HepG2 (cell line): Measurements from ENCODE around the gene CRIM1. TPM values are rescaled to one million over a fixed set of nuclear protein-coding genes. Genes with fewer than 3 reads are reported as not detected.

Experiments
- ATAC-seq: fragments of 200-7000 bp; cut with Tn5 transposase; 3 replicates; pipeline ENCODE4 v1.9.1; 2020; ENCODE audit warnings: mild to moderate bottlenecking, moderate library complexity
- BruUV-seq: library from RNA; stranded (reverse); fragments of 400-500 nt; replicated peaks from 2 replicates; lab custom pipeline; 2021; lab: Mats Ljungman, UMichigan
- CTCF ChIA-PET: fragments of 300-600 bp; formaldehyde crosslinking; extraction: SDS; loops from one replicate; lab custom pipeline; 2021; ENCODE audit warnings: low total read pairs, inconsistent platforms, low intra/inter-chr PET ratio; lab: Yijun Ruan, JAX
- POLR2A ChIA-PET: fragments of 350-600 bp; sonication (Branson Sonifier 250); formaldehyde crosslinking; loops from one replicate; lab custom pipeline; 2020; ENCODE audit warnings: antibody characterized with exemption, inconsistent platforms; lab: Yijun Ruan, JAX
- DNase-seq: peaks from one replicate; pipeline ENCODE4 v3.0.0-alpha.2; 2015; ENCODE audit warnings: low spot score
- FAIRE-seq: peaks from 3 replicates; lab custom pipeline; 2011; peaks lifted over from hg19 to GRCh38; lab: Jason Lieb, UNC
- H2AFZ ChIP-seq: one replicate; pipeline ENCODE4 v1.6.1; 2011; ENCODE audit warnings: low read length, inconsistent platforms
- H3K27ac ChIP-seq: fragments of 300-600 bp; 3 replicates; pipeline ENCODE4 v1.8.0; 2011; ENCODE audit warnings: mixed run types, mild to moderate bottlenecking, mixed read lengths, low read length, inconsistent platforms; ENCODE audit not compliant: insufficient read depth; ENCODE audit errors: extremely low read length
- H3K27me3 ChIP-seq, 2 experiments: fragments of 200-600 bp in 1 of 2; 2 replicates in 1 of 2; 3 replicates in 1 of 2; pipeline versions ENCODE4 v1.6.0 to v1.8.0; 2011; ENCODE audit warnings: low read length in 2 of 2, mild to moderate bottlenecking in 2 of 2, moderate library complexity in 2 of 2, inconsistent platforms in 1 of 2; ENCODE audit not compliant: insufficient read depth in 2 of 2, control insufficient read depth in 1 of 2
- H3K36me3 ChIP-seq, 2 experiments: fragments of 200-600 bp in 1 of 2; replicated peaks in 1 of 2; 2 replicates in 1 of 2; 3 replicates in 1 of 2; pipeline versions ENCODE4 v1.5.1 to v1.8.0; 2011; ENCODE audit warnings: low read length in 2 of 2, inconsistent platforms in 1 of 2; ENCODE audit not compliant: insufficient read depth in 2 of 2, control insufficient read depth in 1 of 2
- H3K4me1 ChIP-seq: 2 replicates; pipeline ENCODE4 v1.5.1; 2012; ENCODE audit warnings: low read length, inconsistent platforms; ENCODE audit not compliant: insufficient read depth
- H3K4me2 ChIP-seq: 2 replicates; pipeline ENCODE4 v1.6.0; 2011; ENCODE audit warnings: low read depth, low read length, inconsistent platforms
- H3K4me3 ChIP-seq, 3 experiments: fragments of 200-600 bp in 1 of 3; sonication (generic), shearing (Covaris generic) in 1 of 3; replicated peaks in 1 of 3; 2 replicates each; pipeline ENCODE4 v1.5.1; 2011 to 2016; ENCODE audit warnings: low read length in 3 of 3, inconsistent platforms in 2 of 3, low read depth in 2 of 3, mild to moderate bottlenecking in 2 of 3, control low read depth in 1 of 3, mixed read lengths in 1 of 3; ENCODE audit not compliant: insufficient read depth in 1 of 3
- H3K79me2 ChIP-seq: one replicate; pipeline ENCODE4 v1.6.1; 2011; ENCODE audit warnings: low read length, inconsistent platforms; ENCODE audit not compliant: insufficient read depth
- H3K9ac ChIP-seq: 2 replicates; pipeline ENCODE4 v1.6.0; 2011; ENCODE audit warnings: mild to moderate bottlenecking, low read depth, low read length, inconsistent platforms; ENCODE audit not compliant: insufficient read depth
- H3K9me3 ChIP-seq: 2 replicates; pipeline ENCODE4 v1.5.1; 2012; ENCODE audit warnings: mild to moderate bottlenecking, low read length
- H4K20me1 ChIP-seq: 2 replicates; pipeline ENCODE4 v1.6.0; 2011; ENCODE audit warnings: inconsistent platforms, mild to moderate bottlenecking, low read length, moderate library complexity; ENCODE audit not compliant: insufficient read depth
- DZIP1 ChIP-seq: sonication (generic); formaldehyde crosslinking; IDR thresholded peaks from 2 replicates; pipeline ENCODE4 v1.5.0; 2020; ENCODE audit warnings: mild to moderate bottlenecking, missing genetic modification reagents
- FOXP4 ChIP-seq: sonication (generic); formaldehyde crosslinking; IDR thresholded peaks from 2 replicates; pipeline ENCODE4 v1.4.0; 2020; ENCODE audit warnings: missing genetic modification reagents
- RBM22 ChIP-seq: fragments of 200-400 bp; formaldehyde crosslinking; optimal IDR thresholded peaks from 2 replicates; pipeline ENCODE3; 2017; ENCODE audit warnings: mild to moderate bottlenecking, low read length, moderate library complexity
- TFDP2 ChIP-seq: sonication (generic); formaldehyde crosslinking; IDR thresholded peaks from 2 replicates; pipeline ENCODE4 v1.4.0; 2020; ENCODE audit warnings: missing genetic modification reagents
- ZNF589 ChIP-seq: sonication (generic); formaldehyde crosslinking; conservative IDR thresholded peaks from 2 replicates; pipeline ENCODE4 v1.8.0; 2022; ENCODE audit warnings: mild to moderate bottlenecking, moderate library complexity, missing genetic modification reagents
- ZNF879 ChIP-seq: sonication (generic); formaldehyde crosslinking; IDR thresholded peaks from 2 replicates; pipeline ENCODE4 v1.8.1; 2023; ENCODE audit warnings: missing genetic modification reagents
- ZNF883 ChIP-seq: sonication (generic); formaldehyde crosslinking; IDR thresholded peaks from 2 replicates; pipeline ENCODE4 v1.5.1; 2020; ENCODE audit warnings: mild to moderate bottlenecking, missing genetic modification reagents; ENCODE audit errors: not compliant biosample characterization
- ZUFSP ChIP-seq: sonication (generic); formaldehyde crosslinking; IDR thresholded peaks from 2 replicates; pipeline ENCODE4 v1.9.0; 2021; ENCODE audit warnings: missing genetic modification reagents, mild to moderate bottlenecking, borderline replicate concordance
- WGBS: methylation state at CpG from one replicate; pipeline ENCODE4 v1.1.6; 2017; ENCODE audit warnings: low lambda C conversion rate; 5-methylcytosine and 5-hydroxymethylcytosine counted together
- in situ Hi-C: cut with HindIII; loops from 2 replicates; pipeline ENCODE4 v1.10.0; 2017; ENCODE audit warnings: low pct_unique_long_range_greater_than_20kb; ENCODE audit not compliant: extremely low pct_ligation_motif_present
- intact Hi-C: fragments of 100-400 bp; cut with micrococcal nuclease; formaldehyde crosslinking; loops from one replicate; pipeline ENCODE4 v1.10.0; 2022; ENCODE audit not compliant: unreplicated experiment
- polyA plus RNA-seq, 8 experiments: library from polyadenylated mRNA; depleted of rRNA in 3 of 8; stranded (reverse) in 7 of 8; unstranded in 1 of 8; fragments of >200 nt; fragmentation: Illumina TruSeq in 4 of 8; extraction: Trizol in 4 of 8; gene quantifications; 2 replicates each; pipeline versions ENCODE4 v1.2.1 to v1.2.3, GENCODE V29; 2011 to 2016; ENCODE audit warnings: low read depth in 4 of 8, missing spikeins in 1 of 8, mixed read lengths in 1 of 8; ENCODE audit not compliant: insufficient read depth in 1 of 8
- total RNA-seq, 5 experiments: library from RNA; depleted of rRNA; stranded (reverse); fragments of >200 nt; fragmentation: Illumina TruSeq; extraction: Trizol; gene quantifications; 2 replicates each; pipeline ENCODE4 v1.2.3, GENCODE V29; 2016; ENCODE audit warnings: low read depth in 1 of 5

The CRIM1 gene
- total and polyA plus RNA-seq, 2 of the 13 experiments (the other 11 are each of a cell fraction or from before 2014, with no cell fraction given) = 39.1 to 69.9 TPM

- TF ChIP-seq ZNF589 (CRISPR knock-in tag) = no peak
Measured at GRCh38 chr2:36404754-36405153, 49.2 kb downstream of the CRIM1 start (continued).

- ChIA-PET CTCF (no interaction called here), POLR2A (no interaction called here)
- no peak overlapping the region for H3K4me3 ChIP-seq
- H3K36me3 ChIP-seq = peaks cover 8 to 17% of the 10 kb centered on the region in 2 experiments
- peaks cover 55% of the 10 kb centered on the region for H3K79me2 ChIP-seq
- intact Hi-C loops = no loop called here
- H3K27ac ChIP-seq = no peak overlapping the region
- H3K9ac ChIP-seq = no peak overlapping the region
- H3K27me3 ChIP-seq = no peaks in the 10 kb centered on the region
- ATAC-seq = no peak
- peaks cover 7% of the 10 kb centered on the region for H4K20me1 ChIP-seq
- WGBS = 98% methylated on average over 5 of the region's 5 CpGs
- TF ChIP-seq ZNF883 (CRISPR knock-in tag) = no peak
- peak; percentile 26 for TF ChIP-seq RBM22
- no peaks in the 10 kb centered on the region for H3K9me3 ChIP-seq
- in situ Hi-C loops = no loop called here
- BruUV-seq = no TSS peak
- H3K4me1 ChIP-seq = peaks cover 20% of the 10 kb centered on the region
- no peak overlapping the region for H3K4me2 ChIP-seq
- DNase-seq = no peak
- FAIRE-seq = no peak
- H2AFZ ChIP-seq = no peak overlapping the region
Measured at GRCh38 chr2:36405183-36405582, 49.6 kb downstream of the CRIM1 start.

- Histone ChIP-seq H3K4me2 (no peak overlapping the region), H3K9me3 (no peaks in the 10 kb centered on the region), H2AFZ (no peak overlapping the region), H3K27ac (no peak overlapping the region), H3K4me1 (peaks cover 29% of the 10 kb centered on the region), H3K36me3 (peaks cover 7 to 10% of the 10 kb centered on the region in 2 experiments), H3K27me3 (no peaks in the 10 kb centered on the region), H3K9ac (no peak overlapping the region), H3K79me2 (peaks cover 61% of the 10 kb centered on the region), H4K20me1 (peaks cover 11% of the 10 kb centered on the region), H3K4me3 (no peak overlapping the region)
- in situ Hi-C loops (no loop called here), intact Hi-C loops (no loop called here)
- DNase-seq (no peak), ATAC-seq (no peak), FAIRE-seq (no peak)
- WGBS = 98% methylated on average over 3 of the region's 3 CpGs
- BruUV-seq = no TSS peak
- CTCF ChIA-PET = no interaction called here
- POLR2A ChIA-PET = no interaction called here
- no peak for TF ChIP-seq DZIP1 (CRISPR knock-in tag)
- no peak for TF ChIP-seq TFDP2 (CRISPR knock-in tag)
- no peak for TF ChIP-seq ZNF879 (CRISPR knock-in tag)
- TF ChIP-seq ZUFSP (CRISPR knock-in tag) = no peak
- TF ChIP-seq FOXP4 (CRISPR knock-in tag) = no peak
Measured at GRCh38 chr2:36406296-36406695, 50.7 kb downstream of the CRIM1 start.
